GM19467 (cell line): ENCODE measurements around the gene C9.
"Not testable (repeated sequence)": the region's sequence is repeated elsewhere in the genome, so short reads cannot be mapped to it uniquely, and the experiment has no call there.

ENCODE experiments used
- ATAC-seq: cut with Tn5 transposase; IDR thresholded peaks from one replicate; pipeline ENCODE4 v1.9.1; 2021; ENCODE audit warnings: mild to moderate bottlenecking, moderate library complexity; ENCODE audit not compliant: unreplicated experiment

Gene C9

DNA sequence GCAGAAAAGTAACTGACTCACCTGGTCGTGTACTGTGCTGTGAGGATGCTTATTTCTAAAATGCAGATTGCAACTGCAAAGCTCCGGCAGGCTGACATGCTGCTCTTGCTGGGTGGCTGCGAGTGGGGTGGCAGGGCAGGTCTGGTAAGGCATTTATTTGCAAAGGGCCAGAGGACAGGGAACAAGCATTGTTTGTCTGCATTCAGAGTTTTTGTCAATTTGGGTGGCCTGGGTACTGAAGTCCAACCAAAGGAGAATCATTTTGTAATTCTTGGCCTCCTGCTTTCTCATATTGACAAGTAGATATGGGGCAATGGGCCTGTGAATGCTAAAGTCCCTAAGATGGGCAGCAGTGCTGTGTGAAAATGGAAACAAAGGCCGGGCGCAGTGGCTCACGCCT, at the start of gene C9:
C9 (minus strand) TSS at position 129 of the 400 bp plus-strand sequence; CDS start at position 98, 31 bp downstream.
- ATAC-seq = no peak

GRCh38 chr5:39413771-39414170, 49.5 kb upstream of the C9 start:
- ATAC-seq = no peak

DNA sequence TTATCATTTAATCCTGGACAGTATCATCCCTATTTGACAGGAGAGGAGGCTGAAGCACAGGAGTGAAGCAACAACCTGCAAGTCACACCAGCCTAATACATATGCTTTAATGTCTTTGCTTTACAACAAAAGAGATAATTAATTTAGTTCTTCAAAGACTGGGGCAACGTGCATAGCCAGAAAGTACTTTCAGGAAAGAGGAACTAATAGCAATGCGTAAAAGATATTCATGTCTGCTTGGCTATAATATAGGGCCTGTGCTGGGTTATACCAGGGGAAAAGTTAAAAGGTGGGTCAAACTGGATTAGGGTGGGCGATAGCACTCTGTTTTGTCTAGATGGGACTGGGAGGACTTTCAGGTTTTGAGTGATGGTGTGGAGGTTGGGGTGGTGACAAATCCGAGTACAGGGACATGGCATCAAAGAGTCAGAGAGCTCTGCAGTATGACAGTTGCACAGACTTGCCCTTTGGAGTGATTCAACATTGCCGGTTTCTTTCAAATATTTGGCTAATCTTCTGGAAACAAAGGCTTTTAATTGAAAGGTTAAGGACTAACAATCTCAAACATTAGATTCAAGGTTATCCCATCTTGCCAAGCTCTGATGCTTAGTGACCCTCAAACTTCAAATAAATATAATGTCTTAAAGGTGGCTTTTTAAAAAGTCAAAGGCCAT, 48.6 kb upstream of the C9 start:
- ATAC-seq = no peak

- no peak for ATAC-seq
These were observed 47.7 kb upstream of the C9 start for GRCh38 chr5:39411985-39412384.

DNA sequence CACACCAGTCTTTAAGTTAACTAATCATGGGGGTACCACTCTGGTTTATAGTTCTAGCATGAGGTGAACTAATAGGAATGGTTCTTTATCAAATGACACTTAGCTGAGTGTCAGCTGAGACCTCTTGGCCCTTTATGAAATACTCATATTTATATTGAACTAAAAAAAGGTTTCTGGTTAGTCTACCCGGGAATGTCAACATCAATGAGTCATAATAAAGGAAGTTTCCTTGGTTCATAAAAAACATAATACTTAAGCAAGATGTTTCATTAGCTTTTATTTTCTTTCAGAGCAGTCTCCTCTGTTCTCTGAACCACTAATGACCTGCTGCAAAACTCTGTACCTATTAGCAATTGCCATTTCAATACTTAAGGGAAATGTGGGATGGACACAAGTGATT, 46.8 kb upstream of the C9 start:
- ATAC-seq = no peak

DNA sequence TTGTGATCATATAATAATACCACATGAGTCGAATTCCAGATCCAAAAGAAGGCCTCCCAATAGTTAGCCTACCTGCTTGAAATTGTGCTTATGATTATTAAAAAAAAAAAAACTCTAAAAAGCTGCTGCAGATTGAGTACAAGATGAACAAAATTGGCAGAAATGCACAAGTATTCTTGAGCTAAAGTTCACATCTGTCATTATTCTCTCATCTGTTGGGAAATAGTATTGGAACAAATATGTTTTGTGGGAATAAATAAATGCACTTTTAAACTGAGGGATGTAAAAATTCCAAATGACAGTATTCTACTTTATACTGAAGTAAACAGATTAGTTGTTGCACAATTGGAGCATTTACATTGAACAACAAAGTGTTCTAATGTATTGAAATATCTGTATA, 44.7 kb upstream of the C9 start:
- ATAC-seq = no peak

- ATAC-seq = no peak
These were observed 41.0 kb upstream of the C9 start for GRCh38 chr5:39405083-39405843.

GRCh38 chr5:39403761-39404160, 39.5 kb upstream of the C9 start:
- not testable (repeated sequence) for ATAC-seq

DNA sequence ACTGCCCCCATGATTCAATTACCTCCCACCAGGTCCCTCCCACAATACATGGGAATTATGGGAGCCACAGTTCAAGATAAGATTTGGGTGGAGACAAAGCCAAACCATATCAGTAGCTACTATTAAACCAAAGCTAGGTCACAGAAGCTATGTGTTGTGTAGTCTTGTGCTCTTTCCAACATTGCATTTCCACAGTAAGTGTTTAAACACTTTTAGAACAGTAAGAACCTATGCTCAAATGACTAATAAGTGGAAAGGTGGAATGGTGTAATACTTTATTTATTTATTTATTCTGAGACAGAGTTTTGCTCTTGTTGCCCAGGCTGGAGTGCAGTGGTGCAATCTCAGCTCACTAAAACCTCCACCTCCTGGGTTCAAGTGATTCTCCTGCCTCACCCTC, 37.8 kb upstream of the C9 start:
- ATAC-seq = not testable (repeated sequence)

DNA sequence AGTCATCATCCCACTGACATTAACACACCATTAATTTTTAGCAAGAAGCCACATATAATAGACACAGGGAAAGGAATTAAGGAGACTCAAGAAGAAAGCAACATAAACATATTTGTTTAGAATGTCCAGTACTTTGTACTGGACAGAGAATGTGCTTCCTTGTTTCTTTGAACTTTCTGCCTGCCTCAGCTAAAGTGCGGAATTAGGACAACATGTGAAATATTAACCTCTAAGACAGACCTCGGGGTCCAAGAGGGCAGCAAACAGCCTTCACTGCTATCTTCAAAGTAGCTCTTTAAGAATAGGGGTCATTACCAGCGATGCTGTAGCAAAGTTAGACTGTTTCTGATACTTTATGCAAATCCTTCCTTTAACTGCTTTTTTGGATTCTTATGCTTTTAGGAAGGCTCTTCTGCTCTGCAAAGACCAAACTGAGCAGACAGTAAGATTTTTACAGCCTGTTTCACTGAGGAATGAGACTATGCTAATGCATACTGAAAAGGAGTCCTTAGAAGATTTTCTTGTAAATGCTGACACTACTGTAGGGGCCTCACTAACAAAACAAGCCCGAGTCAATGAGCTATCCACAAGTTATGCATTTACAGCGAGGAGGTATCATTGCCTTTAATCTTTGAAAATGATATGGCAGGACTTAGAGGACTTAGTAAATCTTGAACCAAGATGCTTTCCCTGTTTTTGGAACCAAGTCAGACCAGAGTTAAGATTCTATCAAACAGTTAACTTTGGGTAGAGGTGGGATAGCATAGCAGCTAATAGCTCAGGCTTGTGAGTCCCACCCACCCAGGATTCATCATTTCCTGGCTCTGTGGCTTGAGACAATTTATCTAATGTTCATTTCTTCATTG, 36.7 kb upstream of the C9 start:
- ATAC-seq = no peak

GRCh38 chr5:39399135-39400036, 35.1 kb upstream of the C9 start:
- ATAC-seq = no peak

GRCh38 chr5:39396843-39397242, 32.5 kb upstream of the C9 start:
- no peak for ATAC-seq

GRCh38 chr5:39395521-39395920, 31.2 kb upstream of the C9 start:
- ATAC-seq = no peak

DNA sequence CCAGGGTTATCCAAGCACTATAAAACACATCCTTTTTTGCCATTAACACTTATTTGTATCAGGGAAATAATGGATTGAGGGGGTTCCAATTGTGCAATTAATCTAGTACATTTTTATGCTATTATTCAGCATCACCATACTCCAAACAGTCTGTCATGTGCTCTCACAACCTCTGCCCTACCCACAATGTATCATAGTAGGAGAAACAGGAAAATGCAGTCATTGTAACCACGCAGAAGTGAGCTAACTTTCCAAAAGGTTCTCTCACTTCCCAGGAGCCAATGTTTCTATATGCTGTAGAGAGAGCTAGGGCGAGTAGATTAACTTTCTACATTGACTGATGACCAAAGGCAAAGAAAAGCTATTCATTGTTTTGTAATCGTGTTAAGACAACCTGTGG, 30.7 kb upstream of the C9 start:
- ATAC-seq = no peak

- ATAC-seq = no peak
These were observed 26.6 kb upstream of the C9 start for GRCh38 chr5:39390945-39391344.

DNA sequence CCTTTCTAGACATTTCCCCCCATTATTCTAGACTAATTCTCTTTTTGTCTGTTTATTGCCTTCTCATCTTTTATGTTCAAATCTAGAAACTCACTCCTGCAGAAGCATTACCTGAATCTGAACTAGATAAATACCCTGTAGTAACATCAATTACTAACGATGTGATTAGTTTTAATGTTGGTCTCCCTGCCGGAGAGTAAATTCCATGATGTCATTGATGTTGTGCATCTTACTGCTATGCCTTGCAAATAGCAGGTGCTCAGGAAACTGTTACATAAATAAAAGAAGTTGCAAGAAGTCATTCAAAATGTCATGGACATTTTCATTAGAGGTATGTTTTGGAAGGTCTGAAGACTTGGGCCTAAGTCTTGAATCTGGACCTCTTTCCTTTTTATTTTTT, 23.0 kb upstream of the C9 start:
- ATAC-seq = no peak

GRCh38 chr5:39384271-39384670, 20.0 kb upstream of the C9 start:
- ATAC-seq = no peak

GRCh38 chr5:39381376-39381775, 17.1 kb upstream of the C9 start:
- no peak for ATAC-seq

- ATAC-seq = no peak
These were observed 15.4 kb upstream of the C9 start for GRCh38 chr5:39379693-39380092.

- ATAC-seq = no peak
These were observed 13.3 kb upstream of the C9 start for GRCh38 chr5:39377613-39378012.

GRCh38 chr5:39376293-39376714, 12.0 kb upstream of the C9 start:
- peak; percentile 72 for ATAC-seq
